ENCODE measurements around the gene ITPK1. TPM values are rescaled to one million over a fixed set of nuclear protein-coding genes. Genes with fewer than 3 reads are reported as not detected.

ITPK1 gene
- total RNA-seq, 4 donors from 2014 or later: 64.8 to 235 (median 128) TPM

DNA sequence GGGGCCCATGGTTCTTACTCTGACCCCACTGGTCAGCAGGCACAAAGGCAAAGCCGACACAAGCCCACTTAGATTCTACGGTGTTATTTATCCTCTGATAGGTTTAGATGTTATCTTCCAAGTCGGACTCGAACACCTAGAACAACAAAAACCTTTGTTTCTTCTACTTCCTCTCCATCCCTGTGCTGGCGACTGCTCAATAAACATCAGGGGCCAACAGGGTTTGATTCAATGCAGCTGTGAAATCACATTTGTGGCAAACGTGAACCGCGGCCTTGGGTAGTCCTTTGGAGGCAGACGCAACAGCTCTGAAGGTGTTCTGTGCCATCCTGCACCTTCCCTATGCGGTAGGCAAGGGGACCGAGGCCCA is 105.6 kb downstream of the ITPK1 start:
- Histone ChIP-seq H3K4me3 (no peak overlapping the region), H3K9me3 (no peaks in the 10 kb centered on the region), H3K27ac (peak overlapping the region in 2 of 4 donors; percentile 35 to 49), H3K36me3 (no peaks in the 10 kb centered on the region), H3K27me3 (no peaks in the 10 kb centered on the region), H3K4me1 (peaks cover 37 to 68% (median 57%) of the 10 kb centered on the region in 4 donors)
- intact Hi-C loops (cut with DNase I; ENCODE audit: low total_unique reads): no loop called here
- WGBS, 2 donors (ENCODE audit: low coverage in 1 of 2): 75 to 85% methylated on average over 5 to 11 of the region's 11 CpGs
- no peak for DNase-seq
- in situ Hi-C loops (cut with MboI; ENCODE audit: low pct_ligation_motif_present in 1 of 4, low pct_unique_long_range_greater_than_20kb in 1 of 4, low sequenced_read_pairs in 3 of 4): no loop called here
- TF ChIP-seq POLR2AphosphoS5 (IDR thresholded peaks at IDR 0.05) (no peak), POLR2A (IDR thresholded peaks at IDR 0.05) (no peak), EP300 (IDR thresholded peaks at IDR 0.05; ENCODE audit: low read depth) (no peak)
- TF ChIP-seq, protein P1, sequence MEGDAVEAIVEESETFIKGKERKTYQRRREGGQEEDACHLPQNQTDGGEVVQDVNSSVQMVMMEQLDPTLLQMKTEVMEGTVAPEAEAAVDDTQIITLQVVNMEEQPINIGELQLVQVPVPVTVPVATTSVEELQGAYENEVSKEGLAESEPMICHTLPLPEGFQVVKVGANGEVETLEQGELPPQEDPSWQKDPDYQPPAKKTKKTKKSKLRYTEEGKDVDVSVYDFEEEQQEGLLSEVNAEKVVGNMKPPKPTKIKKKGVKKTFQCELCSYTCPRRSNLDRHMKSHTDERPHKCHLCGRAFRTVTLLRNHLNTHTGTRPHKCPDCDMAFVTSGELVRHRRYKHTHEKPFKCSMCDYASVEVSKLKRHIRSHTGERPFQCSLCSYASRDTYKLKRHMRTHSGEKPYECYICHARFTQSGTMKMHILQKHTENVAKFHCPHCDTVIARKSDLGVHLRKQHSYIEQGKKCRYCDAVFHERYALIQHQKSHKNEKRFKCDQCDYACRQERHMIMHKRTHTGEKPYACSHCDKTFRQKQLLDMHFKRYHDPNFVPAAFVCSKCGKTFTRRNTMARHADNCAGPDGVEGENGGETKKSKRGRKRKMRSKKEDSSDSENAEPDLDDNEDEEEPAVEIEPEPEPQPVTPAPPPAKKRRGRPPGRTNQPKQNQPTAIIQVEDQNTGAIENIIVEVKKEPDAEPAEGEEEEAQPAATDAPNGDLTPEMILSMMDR (IDR thresholded peaks at IDR 0.05): no peak

DNA sequence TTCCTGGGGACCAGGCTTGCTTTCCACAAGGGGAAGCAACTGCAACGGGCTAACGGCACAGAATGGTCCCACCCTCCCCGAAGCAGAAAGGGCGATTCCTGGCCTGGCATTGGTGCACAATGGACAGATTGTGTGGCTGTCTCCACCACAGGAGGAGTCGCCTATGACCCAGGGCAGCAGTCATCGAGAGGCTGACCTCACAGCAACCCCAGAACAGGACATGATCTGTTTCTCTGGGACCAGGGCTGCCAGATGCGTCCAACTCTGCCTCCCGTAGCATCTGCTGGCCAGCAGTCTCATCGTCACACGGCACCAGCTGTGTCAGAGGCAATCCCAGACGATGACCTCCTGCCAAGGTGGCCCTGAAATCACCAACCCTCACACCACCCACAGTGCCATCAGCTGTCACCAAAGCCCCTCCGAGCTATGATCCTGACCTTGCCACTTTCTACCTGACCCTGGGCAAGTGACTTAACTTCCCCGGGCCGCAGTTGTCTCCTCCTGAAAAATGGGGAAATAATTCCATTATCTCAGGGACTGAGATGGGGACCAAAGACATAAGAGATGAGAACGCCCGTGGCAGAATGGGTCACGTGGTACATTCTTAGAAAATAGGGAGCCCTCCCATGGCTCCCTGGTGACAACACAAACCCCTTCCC is 106.1 kb downstream of the ITPK1 start:
- no peaks in the 10 kb centered on the region for H3K36me3 ChIP-seq

DNA sequence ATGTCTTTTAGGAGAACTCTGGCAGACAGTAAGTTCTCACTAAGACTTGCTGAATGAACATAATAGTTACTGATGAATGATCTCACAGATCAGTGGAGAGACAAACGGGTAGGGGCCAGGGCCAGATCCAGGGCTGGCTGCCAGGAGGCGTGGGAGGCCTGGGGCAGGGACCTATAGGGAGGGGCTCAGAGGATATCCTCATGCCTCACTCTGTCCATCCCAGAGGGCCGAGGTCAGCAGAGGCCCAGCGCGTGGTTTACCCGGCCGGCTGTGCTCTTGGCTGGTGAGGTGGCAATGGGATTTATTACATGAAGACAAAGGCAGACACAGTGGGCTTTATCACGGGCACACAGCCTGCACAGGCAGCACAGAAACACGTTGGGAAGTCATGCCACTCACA is 107.3 kb downstream of the ITPK1 start:
- Histone ChIP-seq H3K9me3 (no peaks in the 10 kb centered on the region), H3K4me3 (no peak overlapping the region), H3K27me3 (no peaks in the 10 kb centered on the region), H3K36me3 (no peaks in the 10 kb centered on the region), H3K4me1 (peaks cover 37 to 62% (median 53%) of the 10 kb centered on the region in 4 donors), H3K27ac (peak overlapping the region; percentile 20 to 77 (median 68))
- in situ Hi-C loops (cut with MboI; ENCODE audit: low pct_ligation_motif_present in 1 of 4, low pct_unique_long_range_greater_than_20kb in 1 of 4, low sequenced_read_pairs in 3 of 4) (no loop called here), intact Hi-C loops (cut with DNase I; ENCODE audit: low total_unique reads) (no loop called here)
- TF ChIP-seq, protein P1 (IDR thresholded peaks at IDR 0.05): no peak
- TF ChIP-seq POLR2A (IDR thresholded peaks at IDR 0.05) (no peak), EP300 (IDR thresholded peaks at IDR 0.05; ENCODE audit: low read depth) (no peak), POLR2AphosphoS5 (IDR thresholded peaks at IDR 0.05) (peak in 1 of 3 donors; percentile 28)
- WGBS, 2 donors (ENCODE audit: low coverage in 1 of 2): 78% methylated on average over 9 of the region's 9 CpGs; no CpG with 5 or more reads in 1 of the 2 donors
- no peak for DNase-seq

More for the DNA sequence above, 106.1 kb downstream of the ITPK1 start:
- in situ Hi-C loops (cut with MboI; ENCODE audit: low pct_ligation_motif_present in 1 of 4, low pct_unique_long_range_greater_than_20kb in 1 of 4, low sequenced_read_pairs in 3 of 4): no loop called here
- Histone ChIP-seq H3K4me3 (no peak overlapping the region), H3K9me3 (no peaks in the 10 kb centered on the region), H3K4me1 (peaks cover 37 to 68% (median 57%) of the 10 kb centered on the region in 4 donors), H3K27me3 (no peaks in the 10 kb centered on the region), H3K27ac (peak overlapping the region in 3 of 4 donors; percentile 35 to 77 (median 72))
- intact Hi-C loops (cut with DNase I; ENCODE audit: low total_unique reads): no loop called here
- 77 to 95% methylated on average over 3 to 17 of the region's 17 CpGs for WGBS, 2 donors (ENCODE audit: low coverage in 1 of 2)
- no peak for DNase-seq
- TF ChIP-seq EP300 (IDR thresholded peaks at IDR 0.05; ENCODE audit: low read depth): no peak
- TF ChIP-seq POLR2AphosphoS5 (IDR thresholded peaks at IDR 0.05): peak in 2 of 3 donors; percentile 13 to 36
- TF ChIP-seq POLR2A (IDR thresholded peaks at IDR 0.05): no peak
- TF ChIP-seq, protein P1 (IDR thresholded peaks at IDR 0.05): no peak

DNA sequence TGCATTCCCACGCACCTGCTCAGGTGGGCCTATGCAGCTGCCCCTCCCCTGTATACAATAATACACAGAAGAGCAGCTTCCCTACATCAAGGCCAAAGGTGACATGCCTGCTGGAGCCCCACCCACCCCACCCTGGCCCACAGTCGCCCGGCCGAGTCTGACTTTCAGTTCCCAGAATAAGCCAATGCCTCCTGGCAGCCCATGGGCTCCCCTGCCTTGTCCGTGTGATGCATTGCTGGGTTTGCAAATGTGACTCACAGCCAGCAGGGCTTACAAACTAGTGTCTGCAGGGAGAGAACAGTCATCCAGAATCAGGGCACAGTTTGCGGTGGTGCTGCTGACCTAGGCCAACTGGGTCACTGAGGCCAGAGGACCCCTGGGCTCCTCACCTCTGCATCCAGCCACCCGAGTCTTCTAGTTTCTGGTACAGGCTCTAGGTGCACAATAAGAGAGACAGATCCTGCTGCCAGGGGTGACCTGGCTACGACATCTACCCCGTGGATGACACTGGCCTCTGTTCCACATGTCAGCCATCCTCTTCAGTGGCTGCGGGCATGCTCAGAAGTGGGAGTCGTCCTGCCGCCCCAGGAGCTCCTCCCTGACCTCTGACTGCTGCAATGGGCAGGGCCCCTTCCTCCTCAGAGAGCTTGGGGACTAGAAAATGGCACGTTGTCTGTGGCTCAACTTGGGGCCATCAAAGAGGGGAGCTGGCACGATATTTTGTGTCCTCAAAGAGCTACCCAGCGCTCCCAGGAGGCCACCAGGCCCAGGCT is 108.3 kb downstream of the ITPK1 start:
- Histone ChIP-seq H3K4me3 (no peak overlapping the region), H3K27ac (peak overlapping the region; percentile 54 to 77 (median 68)), H3K4me1 (peaks cover 33 to 53% (median 45%) of the 10 kb centered on the region in 4 donors), H3K27me3 (no peaks in the 10 kb centered on the region), H3K36me3 (no peaks in the 10 kb centered on the region), H3K9me3 (no peaks in the 10 kb centered on the region)
- DNase-seq: peak; percentile 62
- TF ChIP-seq, protein P1 (IDR thresholded peaks at IDR 0.05): no peak
- TF ChIP-seq POLR2AphosphoS5 (IDR thresholded peaks at IDR 0.05): peak in 1 of 3 donors; percentile 34
- in situ Hi-C loops (cut with MboI; ENCODE audit: low pct_ligation_motif_present in 1 of 4, low pct_unique_long_range_greater_than_20kb in 1 of 4, low sequenced_read_pairs in 3 of 4) (no loop called here), intact Hi-C loops (cut with DNase I; ENCODE audit: low total_unique reads) (no loop called here)
- 51% methylated on average over 15 of the region's 15 CpGs; no CpG with 5 or more reads in 1 of the 2 donors for WGBS, 2 donors (ENCODE audit: low coverage in 1 of 2)

Measured in transverse colon (tissue), 4 donors.